Measurements from ENCODE around the gene NPDC1.

NPDC1 gene

GRCh38 chr9:137075275-137075775 lies 29.3 kb upstream of the NPDC1 start:
- Histone ChIP-seq H2AFZ (no peak overlapping the region), H3K27ac (no peak overlapping the region)

GRCh38 chr9:137074657-137075274 lies 28.8 kb upstream of the NPDC1 start:
- Histone ChIP-seq H3K27me3 (ENCODE audit: control insufficient read depth, insufficient read depth, low read length) (no peaks in the 10 kb centered on the region), H3K4me2 (ENCODE audit: low read length) (no peak overlapping the region), H3K79me2 (no peaks in the 10 kb centered on the region), H3K9ac (no peak overlapping the region), H2AFZ (no peak overlapping the region), H3K27ac (no peak overlapping the region), H3K36me3 (ENCODE audit: control insufficient read depth, insufficient read depth, low read length) (no peaks in the 10 kb centered on the region), H3K4me1 (peaks cover 2% of the 10 kb centered on the region), H3K9me3 (ENCODE audit: control insufficient read depth, low read length) (no peaks in the 10 kb centered on the region), H3K4me3 (ENCODE audit: low read depth, low read length) (no peak overlapping the region)
- no peak for TF ChIP-seq CTCF (IDR thresholded peaks at IDR 0.05)

More at GRCh38 chr9:137075275-137075775, 29.3 kb upstream of the NPDC1 start:
- Histone ChIP-seq H3K9ac (no peak overlapping the region), H3K9me3 (ENCODE audit: control insufficient read depth, low read length) (no peaks in the 10 kb centered on the region), H3K36me3 (ENCODE audit: control insufficient read depth, insufficient read depth, low read length) (no peaks in the 10 kb centered on the region), H3K27me3 (ENCODE audit: control insufficient read depth, insufficient read depth, low read length) (no peaks in the 10 kb centered on the region), H3K4me2 (ENCODE audit: low read length) (no peak overlapping the region), H3K4me1 (peaks cover 2% of the 10 kb centered on the region), H3K79me2 (no peaks in the 10 kb centered on the region), H3K4me3 (ENCODE audit: low read depth, low read length) (no peak overlapping the region)
- TF ChIP-seq CTCF (IDR thresholded peaks at IDR 0.05) = no peak

GRCh38 chr9:137073992-137074399 lies 28.0 kb upstream of the NPDC1 start:
- Histone ChIP-seq H3K27me3 (ENCODE audit: control insufficient read depth, insufficient read depth, low read length) (no peaks in the 10 kb centered on the region), H3K4me1 (peaks cover 2% of the 10 kb centered on the region), H3K4me3 (ENCODE audit: low read depth, low read length) (no peak overlapping the region), H3K27ac (no peak overlapping the region), H3K36me3 (ENCODE audit: control insufficient read depth, insufficient read depth, low read length) (no peaks in the 10 kb centered on the region), H3K79me2 (no peaks in the 10 kb centered on the region), H3K9ac (no peak overlapping the region), H3K9me3 (ENCODE audit: control insufficient read depth, low read length) (no peaks in the 10 kb centered on the region), H2AFZ (no peak overlapping the region), H3K4me2 (ENCODE audit: low read length) (no peak overlapping the region)
- TF ChIP-seq CTCF (IDR thresholded peaks at IDR 0.05) = no peak

DNA sequence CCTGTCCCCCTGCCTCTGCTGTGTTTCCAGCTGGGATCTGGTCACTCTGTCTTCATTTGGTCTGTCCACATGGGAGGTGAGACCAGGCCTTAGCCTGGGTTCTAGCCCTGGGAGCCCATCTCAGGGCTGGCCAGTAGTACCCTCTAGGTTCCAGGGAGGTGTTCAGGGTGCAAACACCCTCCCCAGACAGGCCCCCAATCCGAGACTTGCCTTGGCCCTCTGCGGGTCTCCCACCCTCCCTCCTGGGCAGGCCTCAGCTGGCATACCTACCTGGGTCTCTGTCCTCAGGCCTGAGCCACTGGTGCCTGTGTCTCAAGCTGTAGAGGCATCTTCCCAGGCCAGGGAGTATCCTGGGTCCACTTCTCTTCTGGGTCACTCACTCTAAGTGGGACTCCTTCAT lies 25.3 kb upstream of the NPDC1 start:
- H2AFZ ChIP-seq = peak overlapping the region; percentile 75
- peak overlapping the region; percentile 83 for H3K4me2 ChIP-seq (ENCODE audit: low read length)
- no peak for TF ChIP-seq CTCF (IDR thresholded peaks at IDR 0.05)
- peak overlapping the region; percentile 68 for H3K27ac ChIP-seq
- no peaks in the 10 kb centered on the region for H3K27me3 ChIP-seq (ENCODE audit: control insufficient read depth, insufficient read depth, low read length)
- no peak overlapping the region for H3K9ac ChIP-seq
- H3K9me3 ChIP-seq (ENCODE audit: control insufficient read depth, low read length) = no peaks in the 10 kb centered on the region
- no peaks in the 10 kb centered on the region for H3K36me3 ChIP-seq (ENCODE audit: control insufficient read depth, insufficient read depth, low read length)
- H3K4me3 ChIP-seq (ENCODE audit: low read depth, low read length) = no peak overlapping the region
- peaks cover 2% of the 10 kb centered on the region for H3K4me1 ChIP-seq
- no peaks in the 10 kb centered on the region for H3K79me2 ChIP-seq

DNA sequence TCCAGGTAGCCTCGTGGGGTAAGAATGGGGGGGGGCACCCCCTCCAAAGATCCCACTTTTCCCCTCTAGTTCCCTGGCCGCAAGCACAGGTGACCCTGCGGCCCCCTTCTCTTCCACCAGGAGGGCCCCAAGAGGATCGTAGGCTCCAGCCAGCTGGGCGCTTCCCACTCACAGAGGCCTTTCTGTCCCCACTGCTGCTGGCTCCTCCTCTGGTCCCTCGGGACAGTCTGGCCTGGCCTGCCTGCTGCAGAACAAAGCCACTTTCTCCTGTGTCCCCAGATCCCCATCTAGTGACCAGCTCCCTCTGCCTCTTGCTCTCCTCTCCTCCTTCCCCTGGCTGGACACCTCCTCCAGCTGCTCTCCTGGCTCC lies 24.9 kb upstream of the NPDC1 start:
- peak overlapping the region; percentile 83 for H3K4me2 ChIP-seq (ENCODE audit: low read length)
- peaks cover 2% of the 10 kb centered on the region for H3K4me1 ChIP-seq
- peak overlapping the region; percentile 75 for H2AFZ ChIP-seq
- H3K79me2 ChIP-seq = no peaks in the 10 kb centered on the region
- no peak overlapping the region for H3K9ac ChIP-seq
- H3K36me3 ChIP-seq (ENCODE audit: control insufficient read depth, insufficient read depth, low read length) = no peaks in the 10 kb centered on the region
- no peak for TF ChIP-seq CTCF (IDR thresholded peaks at IDR 0.05)
- H3K27ac ChIP-seq = peak overlapping the region; percentile 68
- peak overlapping the region; percentile 56 for H3K4me3 ChIP-seq (ENCODE audit: low read depth, low read length)
- no peaks in the 10 kb centered on the region for H3K9me3 ChIP-seq (ENCODE audit: control insufficient read depth, low read length)
- H3K27me3 ChIP-seq (ENCODE audit: control insufficient read depth, insufficient read depth, low read length) = no peaks in the 10 kb centered on the region
